A673 (cell line): Measurements from ENCODE around the gene TBC1D2. TPM values are rescaled to one million over a fixed set of nuclear protein-coding genes. Genes with fewer than 3 reads are reported as not detected.

Experiments
- BruUV-seq: library from RNA; stranded (reverse); fragments of 400-500 nt; replicated peaks from 2 replicates; lab custom pipeline; 2021; lab: Mats Ljungman, UMichigan
- CTCF ChIA-PET: fragments of 300-600 bp; sonication (Branson Sonifier 250); formaldehyde crosslinking; loops from one replicate; lab custom pipeline; 2022; ENCODE audit warnings: antibody characterized with exemption; lab: Charles Lee
- POLR2A ChIA-PET: fragments of 300-600 bp; sonication (Branson Sonifier 250); formaldehyde crosslinking; loops from one replicate; lab custom pipeline; 2022; ENCODE audit warnings: antibody characterized with exemption; ENCODE audit not compliant: low non-redundant PET; lab: Charles Lee
- DNase-seq: peaks from one replicate; pipeline ENCODE4 v3.0.0-alpha.2; 2015; ENCODE audit warnings: low spot score
- H3K27ac ChIP-seq: fragments of 200-600 bp; sonication (generic); 2 replicates; pipeline ENCODE4 v1.5.1; 2016; ENCODE audit warnings: mixed run types, low read depth, mild to moderate bottlenecking, mixed read lengths, antibody characterized with exemption, low read length; ENCODE audit not compliant: poor library complexity, severe bottlenecking
- H3K27me3 ChIP-seq: fragments of 200-600 bp; sonication (generic); replicated peaks from 2 replicates; pipeline ENCODE4 v1.6.1; 2017; ENCODE audit warnings: mixed run types, low read depth, mild to moderate bottlenecking, mixed read lengths, antibody characterized with exemption, low read length; ENCODE audit not compliant: insufficient read depth, poor library complexity
- H3K36me3 ChIP-seq: fragments of 200-600 bp; sonication (generic); 2 replicates; pipeline ENCODE4 v1.6.1; 2016; ENCODE audit warnings: mixed run types, mild to moderate bottlenecking, mixed read lengths, antibody characterized with exemption, low read length; ENCODE audit not compliant: insufficient read depth, poor library complexity, severe bottlenecking
- H3K4me1 ChIP-seq: fragments of 200-600 bp; sonication (generic); 2 replicates; pipeline ENCODE4 v1.6.1; 2017; ENCODE audit warnings: mixed run types, mild to moderate bottlenecking, mixed read lengths, antibody characterized with exemption, low read length; ENCODE audit not compliant: insufficient read depth, poor library complexity, severe bottlenecking
- H3K4me3 ChIP-seq: fragments of 200-600 bp; sonication (generic); 2 replicates; pipeline ENCODE4 v1.5.1; 2016; ENCODE audit warnings: low read depth, mixed run types, mild to moderate bottlenecking, mixed read lengths, low read length; ENCODE audit not compliant: poor library complexity, severe bottlenecking
- H3K9me3 ChIP-seq: fragments of 200-600 bp; sonication (generic); 2 replicates; pipeline ENCODE4 v1.6.1; 2016; ENCODE audit warnings: mixed run types, low read depth, mild to moderate bottlenecking, mixed read lengths, antibody characterized with exemption, low read length; ENCODE audit not compliant: poor library complexity, severe bottlenecking
- EZH2 ChIP-seq: fragments of 200-600 bp; sonication (generic); IDR thresholded peaks from 2 replicates; pipeline ENCODE4 v1.6.1; 2017; ENCODE audit warnings: borderline replicate concordance, low read depth, mild to moderate bottlenecking, mixed read lengths, antibody characterized with exemption, low read length; ENCODE audit not compliant: poor library complexity, severe bottlenecking
- intact Hi-C: fragments of 100-400 bp; cut with micrococcal nuclease; formaldehyde crosslinking; loops from one replicate; pipeline ENCODE4 v1.10.0; 2022; ENCODE audit not compliant: unreplicated experiment
- total RNA-seq: library from RNA; stranded (reverse); gene quantifications from 2 replicates; pipeline ENCODE4 v1.2.3, GENCODE V29; 2021
- TF ChIP-seq, protein P1 (sequence below): fragments of 300-800, 200-600 bp; sonication (generic); conservative IDR thresholded peaks from 2 replicates; pipeline ENCODE4 v1.5.1; 2017; ENCODE audit warnings: low read depth, mild to moderate bottlenecking, antibody characterized with exemption, low read length, moderate library complexity, mixed read lengths

TBC1D2 gene
- total RNA-seq, 1 experiment from 2014 or later: 3.2 TPM

DNA sequence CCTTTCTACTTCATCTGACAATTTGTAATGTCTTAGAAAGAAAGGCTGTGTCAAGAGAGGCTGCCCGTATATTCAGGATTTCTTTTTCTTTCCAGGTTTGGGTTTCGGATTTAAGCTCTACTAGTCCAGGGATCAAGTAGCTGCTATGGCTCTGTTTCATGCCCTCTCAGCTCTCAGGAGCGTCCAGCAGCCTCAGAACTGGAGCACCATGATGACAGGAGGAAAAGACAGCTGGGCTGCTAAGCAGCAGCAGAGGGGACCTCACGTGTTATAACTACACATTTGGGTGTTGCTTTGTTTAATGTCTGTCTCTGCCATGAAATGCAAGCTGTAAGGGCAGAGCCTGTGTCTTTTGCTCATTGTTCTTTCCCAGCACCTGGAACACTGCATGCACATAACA is 28.5 kb downstream of the TBC1D2 start:
- ChIA-PET POLR2A (no interaction called here), CTCF (interaction anchor here (0.7 kb wide), 1 partner anchor 732 kb away, joined by 7 read pairs; no protein-coding TSS in a partner anchor)
- no TSS peak for BruUV-seq
- Histone ChIP-seq H3K27me3 (no peaks in the 10 kb centered on the region), H3K4me3 (no peak overlapping the region), H3K27ac (no peak overlapping the region), H3K4me1 (peaks cover 16% of the 10 kb centered on the region), H3K36me3 (no peaks in the 10 kb centered on the region), H3K9me3 (no peaks in the 10 kb centered on the region)
- intact Hi-C loops: no loop called here
- no peak for DNase-seq
- TF ChIP-seq EZH2: no peak
- TF ChIP-seq, protein P1, sequence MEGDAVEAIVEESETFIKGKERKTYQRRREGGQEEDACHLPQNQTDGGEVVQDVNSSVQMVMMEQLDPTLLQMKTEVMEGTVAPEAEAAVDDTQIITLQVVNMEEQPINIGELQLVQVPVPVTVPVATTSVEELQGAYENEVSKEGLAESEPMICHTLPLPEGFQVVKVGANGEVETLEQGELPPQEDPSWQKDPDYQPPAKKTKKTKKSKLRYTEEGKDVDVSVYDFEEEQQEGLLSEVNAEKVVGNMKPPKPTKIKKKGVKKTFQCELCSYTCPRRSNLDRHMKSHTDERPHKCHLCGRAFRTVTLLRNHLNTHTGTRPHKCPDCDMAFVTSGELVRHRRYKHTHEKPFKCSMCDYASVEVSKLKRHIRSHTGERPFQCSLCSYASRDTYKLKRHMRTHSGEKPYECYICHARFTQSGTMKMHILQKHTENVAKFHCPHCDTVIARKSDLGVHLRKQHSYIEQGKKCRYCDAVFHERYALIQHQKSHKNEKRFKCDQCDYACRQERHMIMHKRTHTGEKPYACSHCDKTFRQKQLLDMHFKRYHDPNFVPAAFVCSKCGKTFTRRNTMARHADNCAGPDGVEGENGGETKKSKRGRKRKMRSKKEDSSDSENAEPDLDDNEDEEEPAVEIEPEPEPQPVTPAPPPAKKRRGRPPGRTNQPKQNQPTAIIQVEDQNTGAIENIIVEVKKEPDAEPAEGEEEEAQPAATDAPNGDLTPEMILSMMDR: no peak

- no peaks in the 10 kb centered on the region for H3K27me3 ChIP-seq
- peaks cover 17% of the 10 kb centered on the region for H3K4me1 ChIP-seq
- no peaks in the 10 kb centered on the region for H3K36me3 ChIP-seq
- ChIA-PET CTCF (no interaction called here), POLR2A (no interaction called here)
- no peaks in the 10 kb centered on the region for H3K9me3 ChIP-seq
- no peak overlapping the region for H3K27ac ChIP-seq
- intact Hi-C loops: no loop called here
- TF ChIP-seq, protein P1: no peak
- no peak for TF ChIP-seq EZH2
- no peak for DNase-seq
- H3K4me3 ChIP-seq: no peak overlapping the region
- no TSS peak for BruUV-seq
Measured at GRCh38 chr9:98226516-98226915, 28.9 kb downstream of the TBC1D2 start.

GRCh38 chr9:98225015-98225442 is 30.4 kb downstream of the TBC1D2 start:
- Histone ChIP-seq H3K27me3 (no peaks in the 10 kb centered on the region), H3K4me1 (peaks cover 17% of the 10 kb centered on the region), H3K4me3 (no peak overlapping the region), H3K36me3 (no peaks in the 10 kb centered on the region), H3K27ac (no peak overlapping the region), H3K9me3 (no peaks in the 10 kb centered on the region)
- intact Hi-C loops: no loop called here
- ChIA-PET POLR2A (no interaction called here), CTCF (no interaction called here)
- BruUV-seq: no TSS peak
- DNase-seq: no peak
- TF ChIP-seq, protein P1: no peak
- no peak for TF ChIP-seq EZH2
